ENCODE measurements around the gene SH3RF3.

Gene SH3RF3

DNA sequence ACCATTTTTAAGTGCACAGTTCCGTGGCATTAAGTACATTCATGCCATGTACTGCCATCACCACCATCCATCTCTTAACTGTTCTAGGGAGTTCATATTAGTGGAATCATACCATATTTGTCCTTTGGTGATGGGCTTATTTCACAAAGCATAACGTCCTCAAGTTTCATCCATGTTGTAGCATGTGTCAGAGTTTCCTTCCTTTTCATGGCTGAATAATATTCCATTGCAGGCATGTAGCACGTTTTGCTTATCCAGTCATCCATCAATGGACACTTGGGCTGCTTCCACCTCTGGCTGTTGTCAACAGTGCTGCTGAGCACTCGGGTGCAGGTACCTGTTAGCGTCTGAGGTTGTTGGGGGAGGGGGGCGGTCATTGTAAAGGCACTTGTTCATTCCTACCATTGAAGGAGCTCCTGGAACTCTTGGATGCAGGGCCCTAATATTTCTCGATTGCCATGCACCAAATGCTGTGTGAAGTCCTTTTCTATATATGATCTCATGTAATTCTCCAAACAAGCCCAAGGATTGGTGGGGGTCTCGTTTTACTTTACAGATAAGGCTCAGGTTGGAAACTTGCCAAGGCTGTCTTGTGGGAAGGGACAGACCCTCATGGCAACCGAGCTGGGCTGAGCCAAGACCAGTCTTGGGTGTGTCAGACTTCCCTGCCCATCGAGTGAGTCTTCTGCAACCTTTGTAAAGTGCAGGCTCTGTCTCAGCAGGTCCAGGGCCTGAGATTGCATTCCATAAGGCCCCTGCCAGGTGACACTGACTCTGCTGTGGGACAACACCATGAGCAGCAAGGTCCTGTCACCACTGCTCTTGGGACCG is 42.9 kb upstream of the SH3RF3 start:
- 96% methylated on average over 8 of the region's 11 CpGs for WGBS (ENCODE audit: insufficient coverage)
- Histone ChIP-seq H3K27me3 (replicated peaks in 2 of 5; ENCODE audit: control insufficient read depth in 4 of 5, insufficient read depth in 5 of 5, low read length in 4 of 5) (peaks cover 0 to 2% (median 0%) of the 10 kb centered on the region in 5 experiments), H3K27ac (ENCODE audit: insufficient read depth in 1 of 2, low read depth in 1 of 2, low read length in 2 of 2, poor library complexity in 1 of 2, severe bottlenecking in 2 of 2) (no peak overlapping the region), H3K36me3 (ENCODE audit: control insufficient read depth in 4 of 4, insufficient read depth in 4 of 4, low read length in 3 of 4) (no peaks in the 10 kb centered on the region), H3K4me1 (ENCODE audit: control extremely low read depth in 1 of 4, control insufficient read depth in 4 of 4, insufficient read depth in 4 of 4, low read length in 3 of 4) (peaks cover 0 to 4% (median 3%) of the 10 kb centered on the region in 4 experiments), H3K9me3 (ENCODE audit: control extremely low read depth in 1 of 5, control insufficient read depth in 4 of 5, insufficient read depth in 2 of 5, low read depth in 1 of 5, low read length in 4 of 5) (peaks cover 0 to 4% (median 0%) of the 10 kb centered on the region in 5 experiments), H3K4me3 (ENCODE audit: control insufficient read depth in 1 of 7, extremely low read depth in 1 of 7, insufficient read depth in 4 of 7, low read depth in 2 of 7, low read length in 6 of 7) (no peak overlapping the region)
- ChIA-PET POLR2A (no interaction called here), CTCF (no interaction called here)
- no peak for DNase-seq

DNA sequence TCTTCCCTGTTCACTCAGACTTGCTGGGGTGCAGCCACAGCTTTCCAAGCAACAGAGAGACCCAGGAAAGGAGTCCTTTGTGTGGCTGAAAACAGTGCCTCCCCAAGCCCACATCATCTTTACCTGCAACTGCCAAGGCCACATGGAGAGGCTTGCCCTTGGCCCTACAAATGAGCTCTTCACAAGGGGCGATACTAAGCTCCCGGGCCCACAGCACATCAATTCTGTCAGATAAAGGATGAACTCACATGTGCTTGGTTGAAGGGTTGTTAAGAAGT is 42.3 kb upstream of the SH3RF3 start:
- POLR2A ChIA-PET, result no interaction called here
- CTCF ChIA-PET, result interaction anchor here (1.3 kb wide), 1 partner anchor 9 kb away, joined by 4 read pairs; no protein-coding TSS in a partner anchor
- H3K27ac ChIP-seq (ENCODE audit: insufficient read depth in 1 of 2, low read depth in 1 of 2, low read length in 2 of 2, poor library complexity in 1 of 2, severe bottlenecking in 2 of 2), result no peak overlapping the region
- H3K4me1 ChIP-seq (ENCODE audit: control extremely low read depth in 1 of 4, control insufficient read depth in 4 of 4, insufficient read depth in 4 of 4, low read length in 3 of 4), result peaks cover 0 to 4% (median 3%) of the 10 kb centered on the region in 4 experiments
- peaks cover 0 to 4% (median 0%) of the 10 kb centered on the region in 5 experiments for H3K9me3 ChIP-seq (ENCODE audit: control extremely low read depth in 1 of 5, control insufficient read depth in 4 of 5, insufficient read depth in 2 of 5, low read depth in 1 of 5, low read length in 4 of 5)
- WGBS (ENCODE audit: insufficient coverage), result no CpG with 5 or more reads among the region's 2 CpGs
- peaks cover 0 to 2% (median 0%) of the 10 kb centered on the region in 5 experiments for H3K27me3 ChIP-seq (replicated peaks in 2 of 5; ENCODE audit: control insufficient read depth in 4 of 5, insufficient read depth in 5 of 5, low read length in 4 of 5)
- H3K36me3 ChIP-seq (ENCODE audit: control insufficient read depth in 4 of 4, insufficient read depth in 4 of 4, low read length in 3 of 4), result no peaks in the 10 kb centered on the region
- DNase-seq, result no peak
- H3K4me3 ChIP-seq (ENCODE audit: control insufficient read depth in 1 of 7, extremely low read depth in 1 of 7, insufficient read depth in 4 of 7, low read depth in 2 of 7, low read length in 6 of 7), result no peak overlapping the region

DNA sequence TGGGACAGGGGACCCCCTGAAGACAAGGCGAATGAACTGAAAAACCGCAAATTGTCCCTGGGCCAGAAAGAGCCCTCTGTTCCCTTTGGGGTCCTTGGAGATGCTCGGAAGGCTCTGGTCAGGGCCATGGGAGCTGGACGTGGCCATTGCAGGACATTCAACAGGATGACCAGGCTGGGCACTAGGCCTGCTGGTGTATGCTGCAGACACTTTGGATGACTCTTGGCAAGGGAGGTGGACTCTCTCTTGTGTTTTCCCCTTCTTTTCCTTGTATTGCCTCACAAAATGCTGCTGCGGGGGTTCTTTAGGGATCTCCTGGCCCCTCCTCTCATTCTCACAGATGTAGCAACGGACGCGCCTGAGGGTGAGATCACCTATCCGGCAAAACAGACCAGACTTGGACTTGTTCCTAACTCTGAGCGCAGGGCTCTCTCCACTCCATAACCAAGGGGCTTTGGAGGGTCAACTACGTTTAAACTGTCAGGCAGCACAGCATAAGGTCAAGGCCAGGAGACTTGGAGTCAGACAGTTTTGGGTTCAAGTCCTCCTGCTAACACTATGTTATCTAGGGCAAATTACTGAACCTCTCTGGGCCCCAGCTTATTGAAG is 41.8 kb upstream of the SH3RF3 start:
- H3K9me3 ChIP-seq (ENCODE audit: control extremely low read depth in 1 of 5, control insufficient read depth in 4 of 5, insufficient read depth in 2 of 5, low read depth in 1 of 5, low read length in 4 of 5), result peaks cover 0 to 4% (median 0%) of the 10 kb centered on the region in 5 experiments
- no peak overlapping the region for H3K27ac ChIP-seq (ENCODE audit: insufficient read depth in 1 of 2, low read depth in 1 of 2, low read length in 2 of 2, poor library complexity in 1 of 2, severe bottlenecking in 2 of 2)
- CTCF ChIA-PET, result interaction anchor here (1.3 kb wide), 1 partner anchor 9 kb away, joined by 4 read pairs; no protein-coding TSS in a partner anchor
- 97% methylated on average over 11 of the region's 11 CpGs for WGBS (ENCODE audit: insufficient coverage)
- no peaks in the 10 kb centered on the region for H3K36me3 ChIP-seq (ENCODE audit: control insufficient read depth in 4 of 4, insufficient read depth in 4 of 4, low read length in 3 of 4)
- H3K27me3 ChIP-seq (replicated peaks in 2 of 5; ENCODE audit: control insufficient read depth in 4 of 5, insufficient read depth in 5 of 5, low read length in 4 of 5), result no peaks in the 10 kb centered on the region
- peaks cover 0 to 4% (median 3%) of the 10 kb centered on the region in 4 experiments for H3K4me1 ChIP-seq (ENCODE audit: control extremely low read depth in 1 of 4, control insufficient read depth in 4 of 4, insufficient read depth in 4 of 4, low read length in 3 of 4)
- POLR2A ChIA-PET, result no interaction called here
- H3K4me3 ChIP-seq (ENCODE audit: control insufficient read depth in 1 of 7, extremely low read depth in 1 of 7, insufficient read depth in 4 of 7, low read depth in 2 of 7, low read length in 6 of 7), result no peak overlapping the region
- DNase-seq, result no peak

DNA sequence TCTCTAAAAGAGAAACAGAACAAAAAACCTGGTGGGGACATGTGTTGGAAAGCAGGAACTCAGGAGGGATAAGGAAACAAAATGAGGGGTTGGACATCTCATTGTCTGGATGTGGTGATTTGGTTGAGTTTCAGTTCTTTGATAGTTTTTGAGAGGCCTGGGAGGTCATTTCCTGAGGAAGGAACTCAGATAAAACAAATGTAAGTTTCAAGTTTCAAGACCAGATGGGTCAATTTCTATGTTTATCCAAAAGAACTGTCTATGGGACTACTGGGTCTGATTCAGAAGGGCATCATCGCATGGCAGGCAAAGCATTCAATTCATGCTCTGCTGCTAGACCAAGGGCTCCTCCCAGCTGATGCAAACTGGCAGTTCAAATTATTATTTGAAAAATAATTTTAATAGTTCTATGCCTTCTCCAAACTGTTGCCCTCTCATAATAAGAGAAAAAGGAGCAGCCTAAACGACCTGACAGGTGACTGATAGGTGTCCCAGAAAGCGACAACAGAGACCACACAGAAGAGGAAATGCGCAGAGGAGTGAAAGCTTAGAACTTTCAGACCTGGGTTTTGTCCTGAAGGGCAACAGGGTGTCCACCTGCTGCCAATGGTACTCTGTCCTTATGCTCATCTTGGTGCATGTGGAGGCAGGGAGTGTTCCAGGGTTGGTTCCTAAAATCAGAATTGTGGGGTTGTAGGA is 39.3 kb upstream of the SH3RF3 start:
- POLR2A ChIA-PET, result no interaction called here
- H3K36me3 ChIP-seq (ENCODE audit: control insufficient read depth in 4 of 4, insufficient read depth in 4 of 4, low read length in 3 of 4), result no peaks in the 10 kb centered on the region
- no peak overlapping the region for H3K4me3 ChIP-seq (ENCODE audit: control insufficient read depth in 1 of 7, extremely low read depth in 1 of 7, insufficient read depth in 4 of 7, low read depth in 2 of 7, low read length in 6 of 7)
- no peak overlapping the region for H3K27ac ChIP-seq (ENCODE audit: insufficient read depth in 1 of 2, low read depth in 1 of 2, low read length in 2 of 2, poor library complexity in 1 of 2, severe bottlenecking in 2 of 2)
- CTCF ChIA-PET, result no interaction called here
- H3K27me3 ChIP-seq (replicated peaks in 2 of 5; ENCODE audit: control insufficient read depth in 4 of 5, insufficient read depth in 5 of 5, low read length in 4 of 5), result no peaks in the 10 kb centered on the region
- H3K9me3 ChIP-seq (ENCODE audit: control extremely low read depth in 1 of 5, control insufficient read depth in 4 of 5, insufficient read depth in 2 of 5, low read depth in 1 of 5, low read length in 4 of 5), result peaks cover 0 to 14% (median 4%) of the 10 kb centered on the region in 5 experiments
- 89% methylated on average over 4 of the region's 4 CpGs for WGBS (ENCODE audit: insufficient coverage)
- DNase-seq, result no peak
- peaks cover 0 to 4% (median 3%) of the 10 kb centered on the region in 4 experiments for H3K4me1 ChIP-seq (ENCODE audit: control extremely low read depth in 1 of 4, control insufficient read depth in 4 of 4, insufficient read depth in 4 of 4, low read length in 3 of 4)

DNA sequence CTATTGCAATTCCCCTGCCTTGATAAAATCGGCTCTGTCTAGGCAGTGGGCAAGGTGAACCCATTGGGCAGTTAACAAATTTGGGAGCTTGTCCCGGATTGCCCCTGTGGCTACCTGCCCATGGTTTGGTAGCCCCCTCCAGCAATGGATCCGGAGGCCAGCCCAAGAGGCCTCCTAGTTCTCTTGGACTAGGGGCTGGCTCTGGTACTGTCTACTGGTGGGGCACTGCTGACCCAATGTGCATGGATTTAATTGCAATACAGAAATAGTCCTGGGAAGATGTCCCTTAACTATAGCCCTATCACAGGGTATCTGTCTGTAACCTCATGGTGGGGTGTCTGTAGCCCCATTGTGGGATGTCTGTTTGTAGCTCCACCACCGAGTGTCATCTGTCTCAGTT is 37.5 kb upstream of the SH3RF3 start:
- Histone ChIP-seq H3K27me3 (replicated peaks in 2 of 5; ENCODE audit: control insufficient read depth in 4 of 5, insufficient read depth in 5 of 5, low read length in 4 of 5) (no peaks in the 10 kb centered on the region), H3K4me1 (ENCODE audit: control extremely low read depth in 1 of 4, control insufficient read depth in 4 of 4, insufficient read depth in 4 of 4, low read length in 3 of 4) (peaks cover 0 to 4% (median 3%) of the 10 kb centered on the region in 4 experiments), H3K4me3 (ENCODE audit: control insufficient read depth in 1 of 7, extremely low read depth in 1 of 7, insufficient read depth in 4 of 7, low read depth in 2 of 7, low read length in 6 of 7) (no peak overlapping the region), H3K27ac (ENCODE audit: insufficient read depth in 1 of 2, low read depth in 1 of 2, low read length in 2 of 2, poor library complexity in 1 of 2, severe bottlenecking in 2 of 2) (no peak overlapping the region), H3K9me3 (ENCODE audit: control extremely low read depth in 1 of 5, control insufficient read depth in 4 of 5, insufficient read depth in 2 of 5, low read depth in 1 of 5, low read length in 4 of 5) (peaks cover 0 to 10% (median 4%) of the 10 kb centered on the region in 5 experiments), H3K36me3 (ENCODE audit: control insufficient read depth in 4 of 4, insufficient read depth in 4 of 4, low read length in 3 of 4) (no peaks in the 10 kb centered on the region)
- WGBS (ENCODE audit: insufficient coverage), result 100% methylated on average over 2 of the region's 4 CpGs
- POLR2A ChIA-PET, result interaction anchor here (0.6 kb wide), 1 partner anchor 49 kb away, joined by 3 read pairs; no protein-coding TSS in a partner anchor
- no peak for DNase-seq
- CTCF ChIA-PET, result no interaction called here

DNA sequence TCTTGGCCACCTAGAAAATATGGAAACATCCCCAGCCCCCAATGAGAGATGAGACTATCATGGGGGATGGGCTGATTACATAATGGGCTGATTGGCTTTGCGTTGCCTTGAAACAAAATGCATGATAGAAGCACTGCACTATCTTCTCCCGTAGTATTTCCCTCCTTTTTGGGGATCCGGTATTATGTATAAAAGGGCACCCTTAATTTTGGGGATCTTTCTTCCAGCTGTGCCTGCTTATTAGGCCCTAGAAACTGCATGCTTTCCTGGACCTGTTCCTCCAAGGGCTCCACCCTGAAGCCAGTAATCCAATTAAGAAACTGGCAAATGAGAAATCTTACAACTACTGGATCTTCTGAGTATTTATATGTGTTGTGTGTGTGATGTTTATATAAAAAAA is 34.9 kb upstream of the SH3RF3 start:
- POLR2A ChIA-PET, result no interaction called here
- 98% methylated on average over 3 of the region's 3 CpGs for WGBS (ENCODE audit: insufficient coverage)
- H3K36me3 ChIP-seq (ENCODE audit: control insufficient read depth in 4 of 4, insufficient read depth in 4 of 4, low read length in 3 of 4), result no peaks in the 10 kb centered on the region

More for the DNA sequence above, 34.9 kb upstream of the SH3RF3 start:
- no peak overlapping the region for H3K4me3 ChIP-seq (ENCODE audit: control insufficient read depth in 1 of 7, extremely low read depth in 1 of 7, insufficient read depth in 4 of 7, low read depth in 2 of 7, low read length in 6 of 7)
- DNase-seq, result no peak
- CTCF ChIA-PET, result no interaction called here
- H3K4me1 ChIP-seq (ENCODE audit: control extremely low read depth in 1 of 4, control insufficient read depth in 4 of 4, insufficient read depth in 4 of 4, low read length in 3 of 4), result no peaks in the 10 kb centered on the region
- peaks cover 0 to 10% (median 4%) of the 10 kb centered on the region in 5 experiments for H3K9me3 ChIP-seq (ENCODE audit: control extremely low read depth in 1 of 5, control insufficient read depth in 4 of 5, insufficient read depth in 2 of 5, low read depth in 1 of 5, low read length in 4 of 5)
- H3K27ac ChIP-seq (ENCODE audit: insufficient read depth in 1 of 2, low read depth in 1 of 2, low read length in 2 of 2, poor library complexity in 1 of 2, severe bottlenecking in 2 of 2), result no peak overlapping the region
- no peaks in the 10 kb centered on the region for H3K27me3 ChIP-seq (replicated peaks in 2 of 5; ENCODE audit: control insufficient read depth in 4 of 5, insufficient read depth in 5 of 5, low read length in 4 of 5)

Data from common myeloid progenitor, CD34-positive (primary cell).